ENCODE results near the gene ARHGAP42.

DNA sequence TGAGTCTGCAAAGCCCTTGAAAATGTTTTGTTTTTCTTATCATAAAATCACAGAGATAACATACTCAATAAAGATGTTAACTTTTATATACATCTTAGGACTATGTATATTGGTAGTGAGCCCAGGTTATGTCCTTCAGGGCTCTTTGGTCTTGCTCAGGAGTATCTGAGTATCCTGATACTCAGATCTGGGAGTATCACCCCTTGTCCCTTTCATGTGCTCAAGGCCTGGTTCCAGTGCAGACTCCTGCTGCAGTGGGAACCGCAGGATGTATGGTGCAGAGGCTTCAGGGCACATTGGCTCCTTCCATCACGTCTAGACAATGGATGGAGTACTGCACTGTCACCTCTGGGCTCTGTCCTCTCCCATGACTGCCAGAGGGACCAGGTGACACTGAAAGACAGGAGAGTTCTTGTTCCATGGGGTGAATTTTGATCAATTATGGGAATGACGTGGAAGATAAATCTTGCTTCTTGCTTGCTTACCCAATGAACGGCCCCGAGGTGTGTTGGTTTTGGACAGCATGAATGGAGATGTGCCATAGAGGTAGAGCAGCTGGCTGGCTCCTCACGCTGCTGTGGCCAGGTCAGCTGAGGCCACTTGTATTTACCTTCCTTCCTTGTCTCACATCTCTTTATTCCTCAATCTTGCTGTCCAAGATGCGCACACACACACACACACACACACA is 215.5 kb downstream of the ARHGAP42 start:
- TF ChIP-seq, protein P1, sequence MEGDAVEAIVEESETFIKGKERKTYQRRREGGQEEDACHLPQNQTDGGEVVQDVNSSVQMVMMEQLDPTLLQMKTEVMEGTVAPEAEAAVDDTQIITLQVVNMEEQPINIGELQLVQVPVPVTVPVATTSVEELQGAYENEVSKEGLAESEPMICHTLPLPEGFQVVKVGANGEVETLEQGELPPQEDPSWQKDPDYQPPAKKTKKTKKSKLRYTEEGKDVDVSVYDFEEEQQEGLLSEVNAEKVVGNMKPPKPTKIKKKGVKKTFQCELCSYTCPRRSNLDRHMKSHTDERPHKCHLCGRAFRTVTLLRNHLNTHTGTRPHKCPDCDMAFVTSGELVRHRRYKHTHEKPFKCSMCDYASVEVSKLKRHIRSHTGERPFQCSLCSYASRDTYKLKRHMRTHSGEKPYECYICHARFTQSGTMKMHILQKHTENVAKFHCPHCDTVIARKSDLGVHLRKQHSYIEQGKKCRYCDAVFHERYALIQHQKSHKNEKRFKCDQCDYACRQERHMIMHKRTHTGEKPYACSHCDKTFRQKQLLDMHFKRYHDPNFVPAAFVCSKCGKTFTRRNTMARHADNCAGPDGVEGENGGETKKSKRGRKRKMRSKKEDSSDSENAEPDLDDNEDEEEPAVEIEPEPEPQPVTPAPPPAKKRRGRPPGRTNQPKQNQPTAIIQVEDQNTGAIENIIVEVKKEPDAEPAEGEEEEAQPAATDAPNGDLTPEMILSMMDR (IDR thresholded peaks at IDR 0.05; ENCODE audit: low read length) = no peak
- no peak for TF ChIP-seq EZH2 (IDR thresholded peaks at IDR 0.05; ENCODE audit: borderline replicate concordance, low read length)

Measured in OCI-LY1 (cell line).